NOMO-1 (cell line): Measurements from ENCODE around the gene EDN2.

Experiments used
- DNase-seq, 2 experiments: peaks; one replicate each; lab custom pipeline; 2025; ENCODE audit not compliant: unreplicated experiment in 2 of 2; lab: John Stamatoyannopoulos, UW

EDN2 gene

DNA sequence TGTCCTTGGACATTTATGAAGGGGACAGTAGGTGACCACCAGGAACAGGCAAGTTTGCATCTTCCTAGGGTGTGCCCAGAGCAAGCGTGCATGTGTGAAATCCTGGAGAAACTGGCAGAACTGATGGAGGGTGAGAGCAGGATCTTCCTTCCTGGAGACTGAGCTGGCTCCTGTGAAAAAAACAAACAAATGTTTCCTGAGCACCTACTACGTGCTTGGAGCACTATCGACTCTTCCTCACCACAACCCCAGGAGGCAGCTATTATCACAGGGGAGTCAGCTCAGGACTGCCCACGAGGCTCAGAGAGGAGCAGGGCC, 1.5 kb upstream of the EDN2 start:
- DNase-seq = no peak

DNA sequence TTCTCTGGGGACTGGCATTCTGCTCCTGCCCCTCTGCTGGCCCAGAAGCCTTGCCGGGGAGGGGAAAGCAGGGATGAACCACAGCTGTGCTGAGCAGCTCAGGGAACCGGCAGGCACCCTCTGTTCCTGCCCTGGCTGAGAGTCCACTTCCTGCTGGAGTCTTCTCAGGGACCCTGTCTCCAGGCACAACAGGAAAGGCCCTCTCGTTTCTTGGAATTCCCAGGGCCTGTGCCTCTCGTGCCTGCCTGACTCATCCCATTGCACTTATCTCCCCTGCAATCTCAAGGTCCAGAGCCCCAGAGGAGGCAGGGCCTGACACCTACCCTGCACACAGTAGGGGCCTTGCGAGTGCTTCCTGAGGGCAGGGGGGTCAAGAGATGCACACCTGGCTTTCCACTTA, 1.1 kb upstream of the EDN2 start:
- no peak for DNase-seq

DNA sequence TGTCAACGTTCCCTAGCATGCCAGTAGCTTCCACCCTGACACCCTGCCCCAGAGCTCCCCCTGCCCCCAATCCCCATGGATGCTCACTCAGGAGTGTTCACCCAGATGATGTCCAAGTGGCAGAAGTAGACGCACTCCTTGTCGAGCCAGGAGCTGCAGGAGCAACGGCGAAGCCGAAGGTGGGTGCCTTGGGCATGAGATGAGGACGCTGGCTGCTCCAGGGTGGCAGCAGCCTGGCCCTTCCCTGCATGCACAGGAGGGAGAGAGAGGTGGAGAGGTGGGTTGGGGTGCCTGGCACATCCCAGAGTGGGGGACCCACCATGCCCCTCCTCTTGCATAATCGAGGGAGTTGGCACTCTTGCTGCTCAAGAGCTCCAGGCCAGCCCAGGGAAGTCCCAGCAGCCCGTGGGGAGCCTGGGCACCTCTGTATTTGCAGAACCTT, 502 bp downstream of the EDN2 start:
- no peak for DNase-seq

DNA sequence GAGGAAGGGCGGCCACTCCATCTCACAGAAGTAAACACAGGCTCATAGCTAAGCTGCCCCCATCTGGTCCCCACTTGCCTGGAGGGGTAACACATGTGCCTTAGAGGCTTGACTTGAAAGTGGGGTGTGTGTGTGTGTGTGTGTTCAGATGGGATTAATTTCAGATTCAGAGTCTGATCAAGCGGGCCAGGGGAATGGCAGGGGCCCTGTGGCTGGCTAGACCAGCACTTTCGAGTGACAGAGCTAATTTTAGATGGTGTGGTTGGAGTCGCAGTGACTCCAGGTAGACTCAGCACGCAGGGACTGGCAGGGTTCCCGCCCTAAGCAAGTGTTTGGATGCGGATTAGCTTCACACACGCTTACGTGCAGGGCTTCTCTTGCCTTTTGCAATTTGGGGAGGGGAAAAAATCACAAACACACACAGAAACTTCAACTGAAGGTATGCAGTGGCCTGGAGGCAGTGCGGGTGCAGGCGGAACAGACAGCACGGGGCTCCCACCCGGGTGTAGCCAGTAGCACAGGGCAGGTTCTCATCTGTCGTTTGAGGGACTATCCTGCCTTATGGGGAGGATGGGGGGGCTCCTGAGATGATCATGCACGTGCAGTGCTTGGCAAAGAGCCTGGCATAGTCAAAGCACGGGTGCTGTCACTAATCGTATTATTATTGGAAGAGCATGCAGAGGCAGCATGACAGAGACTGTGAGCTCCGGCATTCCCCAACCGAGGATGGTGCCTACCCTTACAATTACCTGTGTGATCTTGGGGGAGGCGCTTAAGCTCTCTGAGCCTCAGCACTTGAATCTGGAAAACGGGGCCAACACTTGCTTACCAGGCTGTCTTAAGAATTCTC, 1.3 kb downstream of the EDN2 start:
- DNase-seq = no peak

- no peak for DNase-seq
These were observed 2.3 kb downstream of the EDN2 start for GRCh38 chr1:41482001-41482765.

DNA sequence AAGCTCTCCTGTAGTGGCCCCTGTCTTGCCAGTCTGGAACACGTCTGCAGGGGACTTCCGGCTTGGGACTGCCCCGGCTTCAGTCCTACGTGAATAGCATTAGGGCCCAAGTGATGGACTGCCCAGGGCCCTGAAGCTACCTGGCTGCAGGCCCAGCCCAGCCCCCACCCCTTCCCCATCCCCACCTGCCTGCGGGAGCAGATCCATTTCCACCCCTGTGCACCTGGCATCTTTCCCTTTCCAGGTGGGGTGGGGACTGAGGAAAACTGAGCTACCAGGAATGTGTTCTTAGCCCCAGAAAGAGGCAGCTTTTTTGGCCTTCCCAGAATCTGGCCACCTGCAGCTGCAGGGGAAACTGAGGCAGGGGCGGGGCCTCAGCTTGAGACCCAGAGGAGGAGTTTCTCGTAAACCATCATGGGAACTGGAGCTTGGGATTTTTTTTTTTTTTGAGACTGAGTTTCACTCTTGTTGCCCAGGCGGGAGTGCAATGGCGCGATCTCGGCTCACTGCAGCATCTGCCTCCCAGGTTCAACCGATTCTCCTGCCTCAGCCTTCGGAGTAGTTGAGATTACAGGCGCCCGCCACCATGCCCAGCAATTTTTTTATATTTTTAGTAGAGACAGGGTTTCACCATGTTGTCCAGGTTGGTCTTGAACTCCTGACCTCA, 3.2 kb downstream of the EDN2 start:
- no peak for DNase-seq

GRCh38 chr1:41480204-41481108, 4.0 kb downstream of the EDN2 start:
- DNase-seq = no peak

DNA sequence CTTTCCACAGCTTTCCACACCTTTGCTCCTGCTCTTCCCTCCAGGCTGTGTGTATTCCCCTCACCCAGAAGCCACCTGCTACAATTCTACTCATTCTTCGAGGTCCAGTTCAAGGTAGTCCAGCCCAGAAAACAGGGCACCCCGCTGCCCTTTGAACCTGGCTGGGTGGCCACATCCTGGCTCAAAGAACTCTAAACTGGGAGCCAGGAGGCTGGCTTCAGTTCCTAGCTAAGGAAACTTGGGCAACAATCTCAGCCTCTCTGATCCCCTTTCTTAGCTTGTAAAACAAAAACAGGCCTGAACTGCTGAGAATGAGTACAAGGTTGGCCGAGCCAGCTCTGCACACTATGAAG, 4.7 kb downstream of the EDN2 start:
- no peak for DNase-seq

DNA sequence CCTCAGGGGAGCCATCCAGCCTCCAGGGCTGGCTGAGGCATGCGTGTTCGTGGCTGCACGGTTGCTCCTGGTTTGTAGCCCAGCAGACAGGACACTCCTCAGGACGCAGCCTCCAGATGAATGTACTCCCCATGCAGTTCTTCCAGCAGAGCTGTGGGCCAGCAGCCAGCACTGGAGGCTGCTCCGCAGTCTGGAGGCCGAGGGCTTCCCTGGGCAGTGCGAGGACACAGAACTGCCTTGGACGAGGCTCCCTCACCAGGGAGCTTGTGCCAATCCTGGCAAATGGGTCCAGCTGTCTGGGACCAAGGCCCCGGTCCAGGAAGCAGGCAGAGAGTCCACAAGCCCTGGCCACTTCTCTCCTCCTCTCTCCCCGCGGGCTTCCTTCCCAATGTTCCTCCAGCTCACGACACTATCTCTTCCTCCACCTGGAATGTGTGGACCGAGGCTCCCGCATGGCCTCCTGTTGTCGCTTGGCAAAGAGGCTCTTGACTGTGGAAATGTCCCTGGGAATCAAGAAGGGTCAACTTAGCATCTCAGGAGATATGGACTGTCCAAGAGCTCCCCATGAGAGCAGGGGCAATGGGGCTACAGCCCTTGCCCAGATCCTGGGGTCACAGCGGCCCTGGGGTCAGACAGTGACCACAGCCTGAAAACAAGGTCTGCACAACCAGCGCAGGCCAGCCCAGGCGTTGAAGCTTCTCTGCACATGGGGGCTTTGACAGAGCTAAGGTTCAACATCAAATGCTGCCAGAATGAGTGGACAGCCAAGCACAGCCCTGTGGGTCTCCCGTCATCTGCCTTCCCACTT, 5.3 kb downstream of the EDN2 start:
- DNase-seq = no peak

DNA sequence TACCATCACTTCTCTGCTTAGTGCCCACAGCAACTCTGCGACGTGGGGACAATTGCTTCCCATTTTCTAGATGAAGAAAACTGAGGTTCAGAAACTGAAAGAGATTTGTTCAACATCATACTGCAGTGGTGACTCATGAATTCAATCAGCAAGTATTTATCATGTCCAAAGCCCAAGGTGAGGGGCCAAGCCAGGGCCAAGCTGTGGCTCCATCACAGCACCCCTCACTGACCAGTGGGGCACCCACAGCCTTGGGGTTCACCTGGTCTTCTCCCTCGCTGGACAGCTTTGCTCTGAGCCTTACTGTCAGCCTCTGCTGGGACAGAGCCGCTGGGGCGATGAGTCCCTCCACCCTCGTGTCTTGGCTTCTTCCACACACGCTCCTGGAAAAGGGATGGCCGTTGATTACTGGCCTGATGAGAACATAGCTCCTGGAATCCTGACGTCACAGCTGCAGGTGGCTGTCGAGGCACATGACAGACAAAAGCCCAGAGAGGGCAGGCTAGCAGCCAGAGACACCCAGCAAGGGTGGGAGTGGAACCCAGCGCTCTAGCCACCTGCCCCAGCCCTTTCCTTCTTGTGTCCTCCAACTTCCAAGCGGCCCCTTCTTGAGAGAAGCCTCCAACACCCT, 6.2 kb downstream of the EDN2 start:
- no peak for DNase-seq

DNA sequence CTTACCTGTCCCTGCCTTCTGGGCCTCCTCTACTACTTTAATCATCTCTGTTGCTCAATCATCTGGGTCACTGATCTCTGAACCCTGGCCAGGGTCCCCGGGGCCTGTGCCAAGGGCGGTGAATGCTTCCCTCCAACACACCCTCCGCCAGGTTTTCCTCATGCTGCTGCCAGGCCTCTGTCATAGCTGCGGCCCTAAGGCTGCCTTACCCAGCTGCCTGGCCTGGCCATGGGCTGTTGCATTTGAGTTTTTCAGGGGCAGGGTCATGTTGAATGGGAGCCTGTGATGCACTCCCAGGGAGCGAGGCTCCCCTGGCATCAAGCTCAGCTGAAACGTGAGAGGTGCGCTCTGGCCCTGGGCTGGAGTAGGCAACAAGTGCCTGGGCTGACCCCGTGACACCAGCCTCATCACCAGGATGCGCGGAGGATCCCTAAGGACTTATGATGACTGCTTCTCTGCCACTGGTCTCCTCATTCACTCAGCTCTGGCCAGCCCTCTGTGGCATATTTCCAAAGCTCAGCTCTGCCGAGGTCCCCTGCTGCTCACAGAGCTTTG, 7.6 kb downstream of the EDN2 start:
- no peak for DNase-seq

DNA sequence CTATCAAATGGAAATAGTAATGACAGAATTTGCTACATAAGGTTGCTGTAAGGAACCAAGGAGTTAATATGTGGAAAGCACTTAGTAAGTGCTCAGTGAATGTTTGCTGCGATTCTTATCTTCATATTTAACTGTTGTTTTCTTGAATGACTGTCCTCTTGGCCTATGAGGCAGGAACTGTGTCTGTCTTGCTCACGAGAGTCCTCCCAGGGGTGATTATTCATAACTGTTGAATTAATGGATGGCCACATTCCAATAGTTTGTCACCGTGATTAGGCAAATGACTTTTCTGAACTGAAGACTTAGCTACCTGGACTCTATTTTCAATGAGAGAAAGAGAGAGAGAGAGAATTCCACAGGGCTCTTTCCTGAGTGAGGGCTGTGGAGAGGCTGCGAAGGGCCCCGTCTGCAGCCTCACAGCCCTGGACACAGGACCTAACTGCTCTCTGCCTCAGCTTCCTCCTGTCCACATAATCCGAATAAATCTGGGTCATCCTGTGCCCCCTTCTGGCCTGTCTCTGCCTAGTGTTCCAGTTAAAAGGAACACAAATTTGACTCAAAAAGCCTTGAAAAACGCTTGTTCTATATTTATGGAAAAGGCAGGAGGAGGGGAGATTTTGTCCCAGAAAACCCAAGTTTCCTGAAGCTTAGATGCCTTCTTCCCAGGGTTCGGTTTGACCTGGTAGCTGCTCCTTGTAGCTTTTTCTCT, 8.5 kb downstream of the EDN2 start:
- no peak for DNase-seq

- DNase-seq = no peak
These were observed 9.1 kb downstream of the EDN2 start for GRCh38 chr1:41475346-41475745.

- DNase-seq = no peak
These were observed 9.8 kb downstream of the EDN2 start for GRCh38 chr1:41474490-41475271.

- no peak for DNase-seq
These were observed 10.6 kb downstream of the EDN2 start for GRCh38 chr1:41473738-41474362.

DNA sequence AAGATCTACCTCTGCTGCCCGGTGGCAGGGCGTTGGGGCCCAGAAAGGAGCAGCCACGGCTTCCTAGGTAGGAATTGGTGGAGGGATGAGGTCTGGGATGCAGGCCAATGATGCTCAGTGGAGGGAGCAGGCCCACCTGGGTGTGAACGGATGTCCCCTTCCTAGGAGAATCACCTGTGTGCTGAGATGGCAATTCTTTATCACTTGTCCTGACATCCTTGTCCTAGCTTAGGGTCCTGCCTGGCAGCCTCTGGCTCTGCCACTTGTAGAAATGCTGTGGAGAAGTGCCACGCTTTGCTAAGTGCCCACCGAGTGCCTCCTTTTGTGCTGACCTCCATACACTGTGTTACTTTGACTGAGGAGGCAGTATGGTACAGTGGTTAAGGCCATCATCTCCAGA, 12.8 kb downstream of the EDN2 start:
- no peak for DNase-seq

DNA sequence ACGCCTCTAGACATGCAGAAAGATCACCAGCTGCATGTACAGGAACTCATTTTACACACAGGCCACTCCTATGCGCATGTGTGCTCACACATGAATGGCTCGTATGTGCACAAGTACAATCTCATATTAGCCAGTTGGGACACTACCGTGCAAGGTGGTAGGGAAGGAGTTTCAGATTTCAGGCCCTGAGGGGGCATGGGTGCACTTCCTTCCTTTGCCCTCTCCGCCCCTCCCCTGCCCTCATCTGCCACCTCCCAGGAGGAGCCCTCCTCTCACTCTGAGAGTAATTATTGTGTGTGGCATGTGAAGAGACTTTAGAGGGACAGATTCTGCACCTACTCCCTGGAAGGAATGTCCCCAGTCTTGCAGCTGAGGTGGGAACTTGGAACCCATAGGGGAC, 14.8 kb downstream of the EDN2 start:
- no peak for DNase-seq
